HepG2 (cell line): ENCODE results near the gene ARSJ. TPM values are rescaled to one million over a fixed set of nuclear protein-coding genes. Genes with fewer than 3 reads are reported as not detected.

Experiments used
- ATAC-seq: fragments of 200-7000 bp; cut with Tn5 transposase; 3 replicates; pipeline ENCODE4 v1.9.1; 2020; ENCODE audit warnings: mild to moderate bottlenecking, moderate library complexity
- BruUV-seq: library from RNA; stranded (reverse); fragments of 400-500 nt; replicated peaks from 2 replicates; lab custom pipeline; 2021; lab: Mats Ljungman, UMichigan
- CTCF ChIA-PET: fragments of 300-600 bp; formaldehyde crosslinking; extraction: SDS; loops from one replicate; lab custom pipeline; 2021; ENCODE audit warnings: low total read pairs, inconsistent platforms, low intra/inter-chr PET ratio; lab: Yijun Ruan, JAX
- POLR2A ChIA-PET: fragments of 350-600 bp; sonication (Branson Sonifier 250); formaldehyde crosslinking; loops from one replicate; lab custom pipeline; 2020; ENCODE audit warnings: antibody characterized with exemption, inconsistent platforms; lab: Yijun Ruan, JAX
- DNase-seq: peaks from one replicate; pipeline ENCODE4 v3.0.0-alpha.2; 2015; ENCODE audit warnings: low spot score
- FAIRE-seq: peaks from 3 replicates; lab custom pipeline; 2011; peaks lifted over from hg19 to GRCh38; lab: Jason Lieb, UNC
- H2AFZ ChIP-seq: one replicate; pipeline ENCODE4 v1.6.1; 2011; ENCODE audit warnings: low read length, inconsistent platforms
- H3K27ac ChIP-seq: fragments of 300-600 bp; 3 replicates; pipeline ENCODE4 v1.8.0; 2011; ENCODE audit warnings: mixed run types, mild to moderate bottlenecking, mixed read lengths, low read length, inconsistent platforms; ENCODE audit not compliant: insufficient read depth; ENCODE audit errors: extremely low read length
- H3K27me3 ChIP-seq, 2 experiments: fragments of 200-600 bp in 1 of 2; 2 replicates in 1 of 2; 3 replicates in 1 of 2; pipeline versions ENCODE4 v1.6.0 to v1.8.0; 2011; ENCODE audit warnings: low read length in 2 of 2, mild to moderate bottlenecking in 2 of 2, moderate library complexity in 2 of 2, inconsistent platforms in 1 of 2; ENCODE audit not compliant: insufficient read depth in 2 of 2, control insufficient read depth in 1 of 2
- H3K36me3 ChIP-seq, 2 experiments: fragments of 200-600 bp in 1 of 2; replicated peaks in 1 of 2; 2 replicates in 1 of 2; 3 replicates in 1 of 2; pipeline versions ENCODE4 v1.5.1 to v1.8.0; 2011; ENCODE audit warnings: low read length in 2 of 2, inconsistent platforms in 1 of 2; ENCODE audit not compliant: insufficient read depth in 2 of 2, control insufficient read depth in 1 of 2
- H3K4me1 ChIP-seq: 2 replicates; pipeline ENCODE4 v1.5.1; 2012; ENCODE audit warnings: low read length, inconsistent platforms; ENCODE audit not compliant: insufficient read depth
- H3K4me2 ChIP-seq: 2 replicates; pipeline ENCODE4 v1.6.0; 2011; ENCODE audit warnings: low read depth, low read length, inconsistent platforms
- H3K4me3 ChIP-seq, 3 experiments: fragments of 200-600 bp in 1 of 3; sonication (generic), shearing (Covaris generic) in 1 of 3; replicated peaks in 1 of 3; 2 replicates each; pipeline ENCODE4 v1.5.1; 2011 to 2016; ENCODE audit warnings: low read length in 3 of 3, inconsistent platforms in 2 of 3, low read depth in 2 of 3, mild to moderate bottlenecking in 2 of 3, control low read depth in 1 of 3, mixed read lengths in 1 of 3; ENCODE audit not compliant: insufficient read depth in 1 of 3
- H3K79me2 ChIP-seq: one replicate; pipeline ENCODE4 v1.6.1; 2011; ENCODE audit warnings: low read length, inconsistent platforms; ENCODE audit not compliant: insufficient read depth
- H3K9ac ChIP-seq: 2 replicates; pipeline ENCODE4 v1.6.0; 2011; ENCODE audit warnings: mild to moderate bottlenecking, low read depth, low read length, inconsistent platforms; ENCODE audit not compliant: insufficient read depth
- H3K9me3 ChIP-seq: 2 replicates; pipeline ENCODE4 v1.5.1; 2012; ENCODE audit warnings: mild to moderate bottlenecking, low read length
- H4K20me1 ChIP-seq: 2 replicates; pipeline ENCODE4 v1.6.0; 2011; ENCODE audit warnings: inconsistent platforms, mild to moderate bottlenecking, low read length, moderate library complexity; ENCODE audit not compliant: insufficient read depth
- CEBPB ChIP-seq: IDR thresholded peaks from 2 replicates; pipeline ENCODE4 v1.6.1; 2011; ENCODE audit warnings: low read depth, low read length, improper control_type of control experiment, borderline replicate concordance
- ISX ChIP-seq: sonication (generic); formaldehyde crosslinking; conservative IDR thresholded peaks from 2 replicates; pipeline ENCODE4 v1.5.0; 2020; ENCODE audit warnings: missing genetic modification reagents
- PTBP1 ChIP-seq: fragments of 200-400 bp; formaldehyde crosslinking; IDR thresholded peaks from 2 replicates; pipeline ENCODE4 v1.6.1; 2018; ENCODE audit warnings: low read length, low read depth; ENCODE audit not compliant: poor library complexity, severe bottlenecking
- SOX13 ChIP-seq, 3 experiments: fragments of 450-650 bp in 1 of 3; sonication (generic) in 1 of 3; formaldehyde crosslinking in 1 of 3; IDR thresholded peaks in 2 of 3; conservative IDR thresholded peaks in 1 of 3; 2 replicates each; pipeline versions ENCODE4 v1.5.0 to v1.6.1; 2016 to 2020; ENCODE audit warnings: antibody characterized with exemption in 1 of 3, mild to moderate bottlenecking in 1 of 3, missing compliant biosample characterization in 1 of 3, missing genetic modification reagents in 1 of 3, moderate library complexity in 1 of 3
- SRSF1 ChIP-seq: fragments of 200-400 bp; formaldehyde crosslinking; optimal IDR thresholded peaks from 2 replicates; pipeline ENCODE3; 2017; ENCODE audit warnings: mild to moderate bottlenecking, low read depth, low read length, moderate library complexity
- WGBS: methylation state at CpG from one replicate; pipeline ENCODE4 v1.1.6; 2017; ENCODE audit warnings: low lambda C conversion rate; 5-methylcytosine and 5-hydroxymethylcytosine counted together
- in situ Hi-C: cut with HindIII; loops from 2 replicates; pipeline ENCODE4 v1.10.0; 2017; ENCODE audit warnings: low pct_unique_long_range_greater_than_20kb; ENCODE audit not compliant: extremely low pct_ligation_motif_present
- intact Hi-C: fragments of 100-400 bp; cut with micrococcal nuclease; formaldehyde crosslinking; loops from one replicate; pipeline ENCODE4 v1.10.0; 2022; ENCODE audit not compliant: unreplicated experiment
- polyA plus RNA-seq, 8 experiments: library from polyadenylated mRNA; depleted of rRNA in 3 of 8; stranded (reverse) in 7 of 8; unstranded in 1 of 8; fragments of >200 nt; fragmentation: Illumina TruSeq in 4 of 8; extraction: Trizol in 4 of 8; gene quantifications; 2 replicates each; pipeline versions ENCODE4 v1.2.1 to v1.2.3, GENCODE V29; 2011 to 2016; ENCODE audit warnings: low read depth in 4 of 8, missing spikeins in 1 of 8, mixed read lengths in 1 of 8; ENCODE audit not compliant: insufficient read depth in 1 of 8
- total RNA-seq, 5 experiments: library from RNA; depleted of rRNA; stranded (reverse); fragments of >200 nt; fragmentation: Illumina TruSeq; extraction: Trizol; gene quantifications; 2 replicates each; pipeline ENCODE4 v1.2.3, GENCODE V29; 2016; ENCODE audit warnings: low read depth in 1 of 5
- TF ChIP-seq, protein P1 (sequence below): IDR thresholded peaks from 2 replicates; pipeline ENCODE4 v1.6.1; 2016; ENCODE audit warnings: low read depth
- TF ChIP-seq, protein P2 (sequence below): IDR thresholded peaks from 2 replicates; pipeline ENCODE4 v1.6.1; 2016; ENCODE audit warnings: low read depth, borderline replicate concordance

Gene ARSJ
- total and polyA plus RNA-seq, 2 of the 13 experiments (the other 11 are each of a cell fraction or from before 2014, with no cell fraction given), result not detected

DNA sequence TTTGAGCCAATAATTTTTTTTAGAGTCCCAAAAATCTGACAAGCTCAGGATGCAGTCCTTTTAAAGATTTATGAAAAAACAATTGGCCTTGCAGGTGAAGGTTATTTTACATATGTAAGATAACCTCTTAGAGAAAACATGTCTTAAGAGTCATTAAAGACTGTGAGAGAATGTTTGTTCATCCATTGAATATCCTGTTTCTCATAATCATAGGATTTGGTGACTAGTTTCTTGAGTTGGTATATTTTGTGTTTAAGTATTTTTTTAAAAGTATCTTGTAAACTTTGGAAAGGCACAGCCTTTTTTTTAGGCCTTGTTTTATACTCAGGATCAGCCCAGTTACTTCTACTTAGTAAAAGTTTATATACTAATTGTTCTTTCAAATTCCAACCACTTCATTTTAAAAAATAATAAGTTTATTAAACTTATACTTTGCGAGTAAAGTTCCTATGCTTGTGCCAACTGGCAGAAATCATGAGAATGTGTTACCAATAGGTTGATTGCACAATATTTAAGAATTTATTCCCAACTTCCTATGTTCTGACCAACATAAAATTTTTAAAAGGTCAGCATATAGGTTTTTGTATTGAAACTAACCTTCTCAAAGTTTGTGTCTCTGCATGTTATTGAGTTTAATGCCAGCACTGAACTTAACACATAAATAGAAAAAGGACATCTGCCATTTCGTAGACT is 40.0 kb upstream of the ARSJ start:
- H3K27ac ChIP-seq, result no peak overlapping the region
- intact Hi-C loops (no loop called here), in situ Hi-C loops (no loop called here)
- ATAC-seq, result no peak
- H3K79me2 ChIP-seq, result no peaks in the 10 kb centered on the region
- H3K4me3 ChIP-seq, result no peak overlapping the region
- no peaks in the 10 kb centered on the region for H3K4me1 ChIP-seq
- peak; percentile 69 for TF ChIP-seq CEBPB
- TF ChIP-seq, protein P1, sequence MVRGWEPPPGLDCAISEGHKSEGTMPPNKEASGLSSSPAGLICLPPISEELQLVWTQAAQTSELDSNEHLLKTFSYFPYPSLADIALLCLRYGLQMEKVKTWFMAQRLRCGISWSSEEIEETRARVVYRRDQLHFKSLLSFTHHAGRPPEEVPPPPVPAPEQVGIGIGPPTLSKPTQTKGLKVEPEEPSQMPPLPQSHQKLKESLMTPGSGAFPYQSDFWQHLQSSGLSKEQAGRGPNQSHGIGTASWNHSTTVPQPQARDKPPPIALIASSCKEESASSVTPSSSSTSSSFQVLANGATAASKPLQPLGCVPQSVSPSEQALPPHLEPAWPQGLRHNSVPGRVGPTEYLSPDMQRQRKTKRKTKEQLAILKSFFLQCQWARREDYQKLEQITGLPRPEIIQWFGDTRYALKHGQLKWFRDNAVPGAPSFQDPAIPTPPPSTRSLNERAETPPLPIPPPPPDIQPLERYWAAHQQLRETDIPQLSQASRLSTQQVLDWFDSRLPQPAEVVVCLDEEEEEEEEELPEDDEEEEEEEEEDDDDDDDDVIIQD (CRISPR knock-in tag), result no peak
- ChIA-PET POLR2A (no interaction called here), CTCF (no interaction called here)
- H3K27me3 ChIP-seq, result no peaks in the 10 kb centered on the region
- H2AFZ ChIP-seq, result no peak overlapping the region
- H3K9me3 ChIP-seq, result no peaks in the 10 kb centered on the region
- H3K9ac ChIP-seq, result no peak overlapping the region
- H3K4me2 ChIP-seq, result no peak overlapping the region
- no peaks in the 10 kb centered on the region for H3K36me3 ChIP-seq
- H4K20me1 ChIP-seq, result no peaks in the 10 kb centered on the region
- no peak for DNase-seq
- BruUV-seq, result no TSS peak
- 2% methylated on average over 2 of the region's 2 CpGs for WGBS
- FAIRE-seq, result no peak

GRCh38 chr4:114017120-114017917 is 37.9 kb upstream of the ARSJ start:
- WGBS, result 42% methylated on average over 4 of the region's 4 CpGs
- ChIA-PET POLR2A (no interaction called here), CTCF (no interaction called here)
- Histone ChIP-seq H3K79me2 (no peaks in the 10 kb centered on the region), H3K4me1 (no peaks in the 10 kb centered on the region), H4K20me1 (no peaks in the 10 kb centered on the region), H3K36me3 (no peaks in the 10 kb centered on the region), H3K4me2 (no peak overlapping the region), H2AFZ (no peak overlapping the region), H3K9ac (no peak overlapping the region), H3K27ac (no peak overlapping the region), H3K4me3 (no peak overlapping the region), H3K9me3 (no peaks in the 10 kb centered on the region), H3K27me3 (no peaks in the 10 kb centered on the region)
- in situ Hi-C loops (no loop called here), intact Hi-C loops (no loop called here)
- DNase-seq (no peak), ATAC-seq (no peak), FAIRE-seq (no peak)
- no TSS peak for BruUV-seq
- TF ChIP-seq ISX (CRISPR knock-in tag), result no peak
- no peak for TF ChIP-seq PTBP1
- TF ChIP-seq CEBPB, result peak; percentile 59; the same call in 1 of the 2 replicates
- no peak for TF ChIP-seq SRSF1
- TF ChIP-seq, protein P2, sequence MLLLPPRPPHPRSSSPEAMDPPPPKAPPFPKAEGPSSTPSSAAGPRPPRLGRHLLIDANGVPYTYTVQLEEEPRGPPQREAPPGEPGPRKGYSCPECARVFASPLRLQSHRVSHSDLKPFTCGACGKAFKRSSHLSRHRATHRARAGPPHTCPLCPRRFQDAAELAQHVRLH (CRISPR knock-in tag), result no peak
- no peak for TF ChIP-seq SOX13 (IDR thresholded peaks at IDR 0.05)
- no peak for TF ChIP-seq SOX13 (CRISPR knock-in tag; conservative IDR thresholded peaks at IDR 0.05 in 1 of 2, IDR thresholded peaks at IDR 0.05 in 1 of 2)
